A673 (cell line): ENCODE measurements around the gene EZH2.

ENCODE experiments used
- CTCF ChIP-seq: fragments of 300-800, 200-600 bp; sonication (generic); conservative IDR thresholded peaks from 2 replicates; pipeline ENCODE4 v1.5.1; 2017; ENCODE audit warnings: low read depth, mild to moderate bottlenecking, antibody characterized with exemption, low read length, moderate library complexity, mixed read lengths
- EZH2 ChIP-seq: fragments of 200-600 bp; sonication (generic); IDR thresholded peaks from 2 replicates; pipeline ENCODE4 v1.6.1; 2017; ENCODE audit warnings: borderline replicate concordance, low read depth, mild to moderate bottlenecking, mixed read lengths, antibody characterized with exemption, low read length; ENCODE audit not compliant: poor library complexity, severe bottlenecking

- no peak for TF ChIP-seq EZH2
- no peak for TF ChIP-seq CTCF
Observed at GRCh38 chr7:148911626-148912025, 27.5 kb upstream of the EZH2 start.
